Loucy (cell line): Measurements from ENCODE around the gene MPRIP.

Source experiments
- H2AFZ ChIP-seq: fragments of 200-600 bp; sonication (generic); 2 replicates; pipeline ENCODE4 v1.6.0; 2016; ENCODE audit warnings: antibody characterized with exemption, mild to moderate bottlenecking, low read length, moderate library complexity
- H3F3A ChIP-seq: fragments of 200-600 bp; 2 replicates; pipeline ENCODE4 v1.6.0; 2016; ENCODE audit warnings: antibody characterized with exemption, low read depth, mild to moderate bottlenecking
- H3K27me3 ChIP-seq: fragments of 200-600 bp; sonication (generic); 2 replicates; pipeline ENCODE4 v1.6.1; 2014; ENCODE audit warnings: low read length, mild to moderate bottlenecking; ENCODE audit not compliant: insufficient read depth, poor library complexity, severe bottlenecking
- H3K36me3 ChIP-seq: fragments of 200-600 bp; sonication (generic); 2 replicates; pipeline ENCODE4 v1.6.1; 2016; ENCODE audit warnings: low read length; ENCODE audit not compliant: insufficient read depth
- H3K4me1 ChIP-seq: fragments of 200-600 bp; sonication (generic); 2 replicates; pipeline ENCODE4 v1.5.1; 2014; ENCODE audit warnings: low read length, mild to moderate bottlenecking; ENCODE audit not compliant: insufficient read depth, poor library complexity, severe bottlenecking
- H3K4me2 ChIP-seq: fragments of 200-600 bp; sonication (generic); 2 replicates; pipeline ENCODE4 v1.6.0; 2014; ENCODE audit warnings: antibody characterized with exemption, low read length, low read depth, mild to moderate bottlenecking; ENCODE audit not compliant: poor library complexity, severe bottlenecking
- H3K4me3 ChIP-seq: fragments of 200-600 bp; sonication (generic); 2 replicates; pipeline ENCODE4 v1.5.1; 2014; ENCODE audit warnings: low read length, mild to moderate bottlenecking, mixed read lengths; ENCODE audit not compliant: poor library complexity, severe bottlenecking
- H3K79me2 ChIP-seq: fragments of 200-600 bp; sonication (generic); 2 replicates; pipeline ENCODE4 v1.6.1; 2014; ENCODE audit warnings: low read length; ENCODE audit not compliant: insufficient read depth
- H3K9ac ChIP-seq: fragments of 200-600 bp; sonication (generic); 2 replicates; pipeline ENCODE4 v1.6.0; 2014; ENCODE audit warnings: mild to moderate bottlenecking, low read depth, low read length, moderate library complexity; ENCODE audit not compliant: poor library complexity, severe bottlenecking
- H3K9me2 ChIP-seq: fragments of 200-600 bp; sonication (generic); replicated peaks from 2 replicates; pipeline ENCODE4 v1.6.1; 2016; ENCODE audit warnings: low read depth, low read length, mixed read lengths
- H3K9me3 ChIP-seq: fragments of 200-600 bp; sonication (generic); 2 replicates; pipeline ENCODE4 v1.6.1; 2014; ENCODE audit warnings: mild to moderate bottlenecking, antibody characterized with exemption, low read length, low read depth; ENCODE audit not compliant: insufficient read depth
- H4K20me1 ChIP-seq: fragments of 200-600 bp; sonication (generic); 2 replicates; pipeline ENCODE4 v1.6.0; 2014; ENCODE audit warnings: antibody characterized with exemption, low read length, mild to moderate bottlenecking; ENCODE audit not compliant: insufficient read depth, poor library complexity, severe bottlenecking
- EZH2phosphoT487 ChIP-seq: fragments of 200-600 bp; IDR thresholded peaks from 2 replicates; pipeline ENCODE4 v1.6.1; 2018; ENCODE audit warnings: antibody characterized with exemption, mild to moderate bottlenecking, moderate library complexity, borderline replicate concordance
- TF ChIP-seq, protein P1 (sequence below): fragments of 200-600 bp; sonication (generic); conservative IDR thresholded peaks from 2 replicates; pipeline ENCODE4 v1.5.1; 2014; ENCODE audit warnings: mild to moderate bottlenecking, antibody characterized with exemption, low read length

The MPRIP gene

DNA sequence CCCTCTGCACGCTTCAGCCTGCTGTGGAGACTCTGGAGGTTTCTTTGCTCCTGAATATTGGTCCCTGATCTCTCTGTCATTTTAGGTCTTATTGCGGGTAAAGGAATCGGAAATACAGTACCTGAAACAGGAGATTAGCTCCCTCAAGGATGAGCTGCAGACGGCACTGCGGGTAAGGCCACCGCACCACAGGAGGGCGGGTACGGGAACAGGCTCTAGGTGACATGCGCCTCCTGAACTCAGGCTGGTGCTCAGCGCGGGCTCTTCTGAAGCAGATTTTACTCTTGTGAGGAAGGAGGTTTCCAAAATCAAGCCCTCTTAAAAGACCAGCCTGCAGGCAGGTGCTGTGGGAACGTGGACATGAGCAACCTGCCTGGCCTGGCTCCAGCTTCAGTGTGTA, 134.1 kb downstream of the MPRIP start:
- H3K36me3 ChIP-seq, result peaks cover 86% of the 10 kb centered on the region; the same call in 1 of the 2 replicates
- TF ChIP-seq, protein P1, sequence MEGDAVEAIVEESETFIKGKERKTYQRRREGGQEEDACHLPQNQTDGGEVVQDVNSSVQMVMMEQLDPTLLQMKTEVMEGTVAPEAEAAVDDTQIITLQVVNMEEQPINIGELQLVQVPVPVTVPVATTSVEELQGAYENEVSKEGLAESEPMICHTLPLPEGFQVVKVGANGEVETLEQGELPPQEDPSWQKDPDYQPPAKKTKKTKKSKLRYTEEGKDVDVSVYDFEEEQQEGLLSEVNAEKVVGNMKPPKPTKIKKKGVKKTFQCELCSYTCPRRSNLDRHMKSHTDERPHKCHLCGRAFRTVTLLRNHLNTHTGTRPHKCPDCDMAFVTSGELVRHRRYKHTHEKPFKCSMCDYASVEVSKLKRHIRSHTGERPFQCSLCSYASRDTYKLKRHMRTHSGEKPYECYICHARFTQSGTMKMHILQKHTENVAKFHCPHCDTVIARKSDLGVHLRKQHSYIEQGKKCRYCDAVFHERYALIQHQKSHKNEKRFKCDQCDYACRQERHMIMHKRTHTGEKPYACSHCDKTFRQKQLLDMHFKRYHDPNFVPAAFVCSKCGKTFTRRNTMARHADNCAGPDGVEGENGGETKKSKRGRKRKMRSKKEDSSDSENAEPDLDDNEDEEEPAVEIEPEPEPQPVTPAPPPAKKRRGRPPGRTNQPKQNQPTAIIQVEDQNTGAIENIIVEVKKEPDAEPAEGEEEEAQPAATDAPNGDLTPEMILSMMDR, result no peak
- no peak for TF ChIP-seq EZH2phosphoT487
- H4K20me1 ChIP-seq, result no peaks in the 10 kb centered on the region

GRCh38 chr17:17177176-17177575, 134.9 kb downstream of the MPRIP start:
- H3K4me1 ChIP-seq, result peaks cover 25% of the 10 kb centered on the region
- H3K79me2 ChIP-seq, result no peaks in the 10 kb centered on the region
- TF ChIP-seq, protein P1, result no peak
- no peak for TF ChIP-seq EZH2phosphoT487
- H3K4me2 ChIP-seq, result no peak overlapping the region
- no peaks in the 10 kb centered on the region for H3K9me3 ChIP-seq
- H2AFZ ChIP-seq, result no peak overlapping the region
- H3K27me3 ChIP-seq, result no peaks in the 10 kb centered on the region
- no peak overlapping the region for H3K9ac ChIP-seq
- no peaks in the 10 kb centered on the region for H3F3A ChIP-seq
- no peaks in the 10 kb centered on the region for H4K20me1 ChIP-seq
- peaks cover 86% of the 10 kb centered on the region; the same call in 1 of the 2 replicates for H3K36me3 ChIP-seq
- no peak overlapping the region for H3K4me3 ChIP-seq
- H3K9me2 ChIP-seq, result no peaks in the 10 kb centered on the region

More for the DNA sequence above, 134.1 kb downstream of the MPRIP start:
- no peak overlapping the region for H3K4me2 ChIP-seq
- no peaks in the 10 kb centered on the region for H3K9me2 ChIP-seq
- no peaks in the 10 kb centered on the region for H3K79me2 ChIP-seq
- H3K9me3 ChIP-seq, result no peaks in the 10 kb centered on the region
- no peak overlapping the region for H3K4me3 ChIP-seq
- H3K27me3 ChIP-seq, result no peaks in the 10 kb centered on the region
- H3F3A ChIP-seq, result no peaks in the 10 kb centered on the region
- no peak overlapping the region for H3K9ac ChIP-seq
- H2AFZ ChIP-seq, result no peak overlapping the region
- H3K4me1 ChIP-seq, result peaks cover 19% of the 10 kb centered on the region

DNA sequence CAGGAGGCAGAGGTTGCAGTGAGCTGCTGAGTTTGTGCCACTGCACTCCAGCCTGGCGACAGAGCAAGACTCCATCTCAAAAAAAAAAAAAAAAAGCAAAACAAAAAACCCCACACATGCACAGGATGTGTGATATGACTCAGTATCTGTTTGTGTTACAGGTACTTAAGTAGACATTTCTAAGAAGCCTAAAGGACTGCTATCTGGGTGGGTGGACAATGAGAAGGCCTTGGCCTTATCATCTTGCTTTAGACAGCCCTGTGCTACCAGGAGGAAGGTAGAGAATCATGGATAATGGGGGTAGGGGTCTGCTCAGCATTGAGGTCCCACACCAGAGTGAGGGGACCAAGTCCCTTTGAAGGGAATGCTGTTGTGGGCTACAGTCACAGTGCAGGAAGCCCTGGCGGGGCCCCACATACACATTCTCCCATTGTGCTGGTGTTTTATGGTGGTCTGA, 137.1 kb downstream of the MPRIP start:
- no peaks in the 10 kb centered on the region for H3K9me2 ChIP-seq
- H2AFZ ChIP-seq, result no peak overlapping the region
- H4K20me1 ChIP-seq, result no peaks in the 10 kb centered on the region
- peaks cover 28% of the 10 kb centered on the region for H3K4me1 ChIP-seq
- H3K36me3 ChIP-seq, result peaks cover 66% of the 10 kb centered on the region; the same call in 1 of the 2 replicates
- H3K4me3 ChIP-seq, result no peak overlapping the region
- H3K4me2 ChIP-seq, result no peak overlapping the region
- H3K27me3 ChIP-seq, result no peaks in the 10 kb centered on the region
- no peak for TF ChIP-seq EZH2phosphoT487
- TF ChIP-seq, protein P1, result no peak
- no peaks in the 10 kb centered on the region for H3K9me3 ChIP-seq
- no peaks in the 10 kb centered on the region for H3F3A ChIP-seq
- H3K9ac ChIP-seq, result no peak overlapping the region
- H3K79me2 ChIP-seq, result no peaks in the 10 kb centered on the region
